ENCODE measurements around the gene GAK.

GAK gene

GRCh38 chr4:825063-825970, 106.8 kb downstream of the GAK start:
- Mint-ChIP-seq H3K4me3 (no peak overlapping the region), H3K27ac (no peak overlapping the region), H3K4me1 (ENCODE audit: low read depth) (no peaks in the 10 kb centered on the region), H3K27me3 (peaks cover 71% of the 10 kb centered on the region), H3K36me3 (ENCODE audit: low read depth) (no peaks in the 10 kb centered on the region), H3K9me3 (no peaks in the 10 kb centered on the region)
- peak; percentile 54 for DNase-seq

GRCh38 chr4:824461-825062, 107.6 kb downstream of the GAK start:
- Mint-ChIP-seq H3K4me3 (no peak overlapping the region), H3K9me3 (no peaks in the 10 kb centered on the region), H3K36me3 (ENCODE audit: low read depth) (no peaks in the 10 kb centered on the region), H3K27ac (no peak overlapping the region), H3K4me1 (ENCODE audit: low read depth) (no peaks in the 10 kb centered on the region), H3K27me3 (peaks cover 74% of the 10 kb centered on the region)
- no peak for DNase-seq

- no peaks in the 10 kb centered on the region for H3K4me1 Mint-ChIP-seq (ENCODE audit: low read depth)
- peaks cover 74% of the 10 kb centered on the region for H3K27me3 Mint-ChIP-seq
- no peaks in the 10 kb centered on the region for H3K36me3 Mint-ChIP-seq (ENCODE audit: low read depth)
- no peak overlapping the region for H3K27ac Mint-ChIP-seq
- H3K9me3 Mint-ChIP-seq, result no peaks in the 10 kb centered on the region
- DNase-seq, result no peak
- H3K4me3 Mint-ChIP-seq, result no peak overlapping the region
Measured at GRCh38 chr4:823761-824460, 108.2 kb downstream of the GAK start.

- Mint-ChIP-seq H3K27ac (no peak overlapping the region), H3K27me3 (peaks cover 74% of the 10 kb centered on the region), H3K9me3 (no peaks in the 10 kb centered on the region), H3K4me3 (no peak overlapping the region), H3K4me1 (ENCODE audit: low read depth) (no peaks in the 10 kb centered on the region), H3K36me3 (ENCODE audit: low read depth) (no peaks in the 10 kb centered on the region)
- DNase-seq, result no peak
Measured at GRCh38 chr4:823176-823760, 108.8 kb downstream of the GAK start.

- H3K27ac Mint-ChIP-seq, result no peak overlapping the region
Measured at GRCh38 chr4:822361-823175, 109.5 kb downstream of the GAK start.

GRCh38 chr4:821631-822030, 110.5 kb downstream of the GAK start:
- Mint-ChIP-seq H3K36me3 (ENCODE audit: low read depth) (no peaks in the 10 kb centered on the region), H3K4me3 (no peak overlapping the region), H3K27ac (no peak overlapping the region), H3K4me1 (ENCODE audit: low read depth) (no peaks in the 10 kb centered on the region), H3K9me3 (no peaks in the 10 kb centered on the region), H3K27me3 (peaks cover 71% of the 10 kb centered on the region)
- no peak for DNase-seq

More at GRCh38 chr4:822361-823175, 109.5 kb downstream of the GAK start:
- H3K4me1 Mint-ChIP-seq (ENCODE audit: low read depth), result no peaks in the 10 kb centered on the region
- no peak overlapping the region for H3K4me3 Mint-ChIP-seq
- H3K9me3 Mint-ChIP-seq, result no peaks in the 10 kb centered on the region
- H3K27me3 Mint-ChIP-seq, result peaks cover 71% of the 10 kb centered on the region
- DNase-seq, result no peak
- H3K36me3 Mint-ChIP-seq (ENCODE audit: low read depth), result no peaks in the 10 kb centered on the region

GRCh38 chr4:821181-821591, 110.9 kb downstream of the GAK start:
- H3K27me3 Mint-ChIP-seq, result peaks cover 73% of the 10 kb centered on the region
- H3K27ac Mint-ChIP-seq, result no peak overlapping the region
- H3K9me3 Mint-ChIP-seq, result no peaks in the 10 kb centered on the region
- H3K4me3 Mint-ChIP-seq, result no peak overlapping the region
- no peaks in the 10 kb centered on the region for H3K4me1 Mint-ChIP-seq (ENCODE audit: low read depth)
- no peak for DNase-seq
- no peaks in the 10 kb centered on the region for H3K36me3 Mint-ChIP-seq (ENCODE audit: low read depth)

- Mint-ChIP-seq H3K27me3 (peaks cover 78% of the 10 kb centered on the region), H3K36me3 (ENCODE audit: low read depth) (no peaks in the 10 kb centered on the region), H3K27ac (no peak overlapping the region), H3K4me3 (no peak overlapping the region), H3K9me3 (no peaks in the 10 kb centered on the region), H3K4me1 (ENCODE audit: low read depth) (no peaks in the 10 kb centered on the region)
- no peak for DNase-seq
Measured at GRCh38 chr4:820230-821172, 111.6 kb downstream of the GAK start.

- no peak overlapping the region for H3K27ac Mint-ChIP-seq
- H3K36me3 Mint-ChIP-seq (ENCODE audit: low read depth), result no peaks in the 10 kb centered on the region
- no peaks in the 10 kb centered on the region for H3K9me3 Mint-ChIP-seq
- no peak overlapping the region for H3K4me3 Mint-ChIP-seq
- no peaks in the 10 kb centered on the region for H3K4me1 Mint-ChIP-seq (ENCODE audit: low read depth)
- peaks cover 78% of the 10 kb centered on the region for H3K27me3 Mint-ChIP-seq
- no peak for DNase-seq
Measured at GRCh38 chr4:819401-820229, 112.5 kb downstream of the GAK start.

GRCh38 chr4:818106-818921, 113.8 kb downstream of the GAK start:
- Mint-ChIP-seq H3K4me1 (ENCODE audit: low read depth) (no peaks in the 10 kb centered on the region), H3K9me3 (no peaks in the 10 kb centered on the region), H3K4me3 (no peak overlapping the region), H3K27me3 (peaks cover 79% of the 10 kb centered on the region), H3K27ac (no peak overlapping the region), H3K36me3 (ENCODE audit: low read depth) (no peaks in the 10 kb centered on the region)
- DNase-seq, result no peak

- no peak overlapping the region for H3K27ac Mint-ChIP-seq
Measured at GRCh38 chr4:815464-816146, 116.5 kb downstream of the GAK start.

More at GRCh38 chr4:815464-816146, 116.5 kb downstream of the GAK start:
- H3K4me3 Mint-ChIP-seq, result no peak overlapping the region
- DNase-seq, result no peak
- peaks cover 68% of the 10 kb centered on the region for H3K27me3 Mint-ChIP-seq
- no peaks in the 10 kb centered on the region for H3K4me1 Mint-ChIP-seq (ENCODE audit: low read depth)
- no peaks in the 10 kb centered on the region for H3K9me3 Mint-ChIP-seq
- H3K36me3 Mint-ChIP-seq (ENCODE audit: low read depth), result no peaks in the 10 kb centered on the region
